ENCODE results near the gene USP40. TPM values are rescaled to one million over a fixed set of nuclear protein-coding genes. Genes with fewer than 3 reads are reported as not detected.

USP40 gene
- total and polyA plus RNA-seq, 2 of the 8 experiments (the other 6 are each of a cell fraction or from before 2014, with no cell fraction given) = 12.0 to 15.7 TPM

DNA sequence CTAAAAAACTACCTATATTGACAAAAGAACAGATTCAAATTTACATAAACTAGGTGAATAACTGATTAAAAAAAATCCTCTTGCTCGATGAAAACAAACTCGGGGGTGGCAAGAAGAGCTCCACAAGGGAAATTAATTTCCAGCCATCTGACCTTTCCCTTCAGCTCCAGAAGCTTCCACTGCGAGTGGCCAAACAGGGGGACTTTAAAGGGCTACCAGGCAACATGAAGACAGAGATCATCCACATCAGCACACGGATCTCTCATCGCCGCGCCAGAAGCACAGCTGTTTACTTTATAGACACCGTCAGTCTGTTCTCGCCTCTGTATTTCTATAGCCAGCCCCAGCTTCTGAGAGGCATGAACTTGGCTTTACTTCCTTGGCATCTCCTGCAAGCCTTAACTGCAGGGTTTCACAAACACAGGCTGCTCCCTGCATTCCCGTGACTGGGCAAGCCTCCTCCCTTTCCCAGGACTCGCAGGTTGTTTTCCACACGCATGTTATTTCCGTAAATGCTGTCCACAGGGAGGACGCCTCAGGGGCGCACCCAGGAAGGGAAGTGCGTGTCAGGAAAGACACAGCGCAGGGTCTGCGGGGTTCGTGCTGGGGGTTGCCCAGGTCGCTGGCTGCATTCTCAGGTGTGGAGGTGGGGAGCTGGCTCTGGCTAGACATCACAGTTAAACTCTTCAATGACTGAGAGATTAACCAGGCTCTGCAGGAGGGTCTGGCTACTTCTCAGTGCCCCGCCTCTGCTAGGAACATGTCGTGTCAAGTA is 85.0 kb downstream of the USP40 start:
- Histone ChIP-seq H2AFZ (ENCODE audit: low read length) (no peak overlapping the region), H3K79me2 (ENCODE audit: control insufficient read depth in 1 of 2, insufficient read depth in 2 of 2, low read length in 2 of 2) (no peaks in the 10 kb centered on the region), H3K4ac (replicated peaks; ENCODE audit: insufficient read length, low read depth, low read length) (no peak overlapping the region), H3K27me3 (replicated peaks in 1 of 4; ENCODE audit: control insufficient read depth in 3 of 4, extremely low read depth in 1 of 4, insufficient read depth in 3 of 4, low read length in 3 of 4) (no peaks in the 10 kb centered on the region), H3K4me2 (ENCODE audit: insufficient read depth in 1 of 2, low read depth in 2 of 2, low read length in 2 of 2) (no peak overlapping the region), H4K91ac (replicated peaks; ENCODE audit: insufficient read length, low read length) (no peak overlapping the region), H2BK120ac (replicated peaks; ENCODE audit: low read depth, low read length) (no peak overlapping the region), H3K9ac (replicated peaks in 1 of 4; ENCODE audit: extremely low read depth in 1 of 4, low read depth in 3 of 4, low read length in 3 of 4) (no peak overlapping the region), H3K23me2 (ENCODE audit: low read depth, low read length) (no peaks in the 10 kb centered on the region), H3K4me3 (ENCODE audit: extremely low read depth in 1 of 4, insufficient read depth in 2 of 4, low read depth in 3 of 4, low read length in 4 of 4) (no peak overlapping the region), H3K4me1 (replicated peaks in 1 of 4; ENCODE audit: control insufficient read depth in 3 of 4, insufficient read depth in 4 of 4, low read length in 3 of 4) (no peaks in the 10 kb centered on the region), H4K20me1 (replicated peaks in 1 of 2; ENCODE audit: control insufficient read depth in 1 of 2, insufficient read depth in 2 of 2, low read length in 2 of 2) (peaks cover 0 to 3% of the 10 kb centered on the region in 2 experiments), H3K14ac (ENCODE audit: insufficient read length) (no peak overlapping the region), H2BK5ac (ENCODE audit: low read depth, low read length) (no peak overlapping the region), H4K5ac (ENCODE audit: insufficient read length, low read depth, low read length) (no peak overlapping the region), H2BK15ac (ENCODE audit: low read length) (no peak overlapping the region), H2BK20ac (ENCODE audit: low read length) (no peak overlapping the region), H3K9me3 (ENCODE audit: insufficient read depth in 2 of 2, low read depth in 1 of 2, low read length in 1 of 2) (peaks cover 3 to 7% of the 10 kb centered on the region in 2 experiments), H4K8ac (ENCODE audit: extremely low read depth, insufficient read depth, low read length) (no peak overlapping the region), H3K18ac (ENCODE audit: extremely low read depth, low read length) (no peak overlapping the region), H2AK5ac (ENCODE audit: low read depth, low read length) (no peak overlapping the region), H3K27ac (ENCODE audit: low read depth, low read length) (no peak overlapping the region), H3K56ac (replicated peaks; ENCODE audit: insufficient read length, low read depth, low read length) (no peak overlapping the region), H3K79me1 (ENCODE audit: low read depth, low read length) (no peaks in the 10 kb centered on the region), H3K36me3 (ENCODE audit: control insufficient read depth in 2 of 4, insufficient read depth in 4 of 4, low read length in 3 of 4) (peaks cover 0 to 16% (median 3%) of the 10 kb centered on the region in 4 experiments; a peak in 4 of 8 replicates), H3K23ac (ENCODE audit: insufficient read length) (no peak overlapping the region), H2BK12ac (ENCODE audit: low read depth, low read length) (no peak overlapping the region)
- no peak for DNase-seq (ENCODE audit: low read depth in 1 of 2, low spot score in 2 of 2)
- POLR2A ChIA-PET (ENCODE audit: partially characterized antibody) = no interaction called here
- TF ChIP-seq CHD1 (IDR thresholded peaks at IDR 0.05; ENCODE audit: low read depth, low read length) = no peak
- no peak for TF ChIP-seq SIRT6 (IDR thresholded peaks at IDR 0.05; ENCODE audit: low read length)
- TF ChIP-seq POLR2AphosphoS5 (IDR thresholded peaks at IDR 0.05; ENCODE audit: low read depth, low read length) = no peak
- CTCF ChIA-PET (ENCODE audit: partially characterized antibody) = interaction anchor here (0.9 to 1.6 kb wide), 4 partner anchors 16 to 351 kb away, joined by 3 to 4 read pairs (median 3); no protein-coding TSS in a partner anchor
- 94% methylated on average over 22 of the region's 22 CpGs; no CpG with 5 or more reads in 1 of the 2 experiments for WGBS, 2 experiments (ENCODE audit: extremely low coverage in 1 of 2, insufficient coverage in 1 of 2, insufficient read length in 1 of 2, insufficient replicate concordance in 2 of 2, low coverage in 1 of 2, low lambda C conversion rate in 2 of 2, missing lambda C conversion rate in 1 of 2)
- no peak for FAIRE-seq
